ENCODE results near the gene SKIL.

Gene SKIL

GRCh38 chr3:170357176-170358041 lies at the start of gene SKIL:
Gene SKIL, plus strand, starts transcription at chr3:170357715. Its CDS starts 2,617 bp downstream, at chr3:170360332.
- POLR2A ChIA-PET: interaction anchor here (0.6 to 2.0 kb wide), 2 partner anchors 18 to 176 kb away, joined by 3 to 6 read pairs; partner anchors contain the start of gene PHC3
- CTCF ChIA-PET: interaction anchor here (0.8 to 1.9 kb wide), 13 partner anchors 8 to 454 kb away, joined by 3 to 7 read pairs (median 4); no protein-coding TSS in a partner anchor
- peak; percentile 18 for TF ChIP-seq CTCF (IDR thresholded peaks at IDR 0.05; ENCODE audit: control extremely low read depth, extremely low read depth, low read depth, missing control alignments)
- peak; percentile 89 for DNase-seq (ENCODE audit: extremely low spot score)

DNA sequence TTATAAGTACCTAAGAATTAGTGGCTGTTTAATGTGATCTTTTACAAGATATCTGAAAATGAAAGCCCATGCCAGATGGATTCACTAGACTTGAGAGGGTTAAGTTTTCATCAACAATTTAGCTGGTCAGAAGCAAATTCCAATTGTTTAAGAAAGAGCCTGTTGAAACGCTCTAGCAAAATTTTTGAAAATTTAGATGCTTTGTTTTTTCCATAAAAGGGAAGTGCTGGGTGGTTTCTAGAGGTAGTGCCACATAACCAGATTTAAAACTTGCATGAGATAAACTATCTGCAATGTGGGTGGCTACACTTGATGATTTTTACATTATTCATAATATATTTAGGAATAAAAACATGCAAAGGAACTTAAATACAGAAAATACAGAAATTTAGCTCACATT lies 48.5 kb upstream of the SKIL start:
- no peak for TF ChIP-seq CTCF (IDR thresholded peaks at IDR 0.05; ENCODE audit: control extremely low read depth, extremely low read depth, low read depth, missing control alignments)
- POLR2A ChIA-PET: no interaction called here
- CTCF ChIA-PET: interaction anchor here (0.9 to 3.8 kb wide), 11 partner anchors 9 to 105 kb away, joined by 3 to 19 read pairs (median 4); no protein-coding TSS in a partner anchor
- DNase-seq (ENCODE audit: extremely low spot score): no peak

DNA sequence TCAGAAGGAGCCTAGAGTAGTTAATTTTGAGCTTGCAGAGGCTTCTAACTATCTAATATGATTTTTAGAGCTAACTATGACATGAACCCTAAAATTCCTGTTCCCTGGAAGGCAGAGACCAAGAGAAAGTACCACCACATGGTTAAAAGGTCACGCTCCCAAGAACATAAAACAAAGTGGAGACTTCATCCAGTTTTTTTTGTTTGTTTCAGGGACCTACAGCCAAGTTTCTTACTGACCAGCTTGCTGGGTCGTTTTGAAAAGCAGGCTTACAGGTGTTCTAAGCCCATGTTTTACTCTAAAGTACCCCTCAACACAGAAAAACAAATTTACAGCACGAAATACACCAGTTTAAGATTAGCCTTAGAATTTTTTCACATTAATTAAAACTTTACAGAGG lies 39.6 kb upstream of the SKIL start:
- no peak for DNase-seq (ENCODE audit: extremely low spot score)
- TF ChIP-seq CTCF (IDR thresholded peaks at IDR 0.05; ENCODE audit: control extremely low read depth, extremely low read depth, low read depth, missing control alignments): no peak
- POLR2A ChIA-PET: interaction anchor here (0.6 kb wide), 1 partner anchor 841 kb away, joined by 3 read pairs; no protein-coding TSS in a partner anchor
- CTCF ChIA-PET: interaction anchor here (1.0 to 2.2 kb wide), 7 partner anchors 9 to 96 kb away, joined by 3 to 6 read pairs (median 4); no protein-coding TSS in a partner anchor

DNA sequence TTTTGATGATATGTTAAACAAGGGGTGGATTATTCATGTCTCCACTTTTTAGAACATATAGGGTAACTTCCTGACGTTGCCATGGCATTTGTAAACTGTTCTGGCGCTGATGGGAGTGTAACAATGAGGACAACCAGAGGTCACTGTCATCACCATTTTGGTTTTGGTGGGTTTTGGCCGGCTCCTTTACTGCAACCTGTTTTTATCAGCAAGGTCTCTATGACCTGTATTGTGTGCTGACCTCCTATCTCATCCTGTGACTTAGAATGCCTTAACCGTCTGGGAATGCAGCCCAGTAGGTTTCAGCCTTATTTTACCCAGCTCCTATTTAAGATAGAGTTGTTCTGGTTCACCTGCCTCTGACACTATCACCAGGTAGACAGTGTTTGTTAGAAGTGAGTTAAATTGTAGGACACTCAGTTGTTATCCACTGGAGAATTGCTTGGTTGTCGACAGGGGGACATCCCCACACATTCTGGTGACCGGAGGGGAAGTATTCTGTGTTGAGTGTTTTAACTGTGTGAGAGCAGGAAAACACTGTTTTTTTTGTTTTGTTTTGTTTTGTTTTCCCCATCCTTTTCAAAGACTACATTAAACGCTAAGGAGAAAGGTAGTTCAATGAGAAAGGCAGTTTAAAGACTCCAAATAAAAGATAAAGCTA lies 36.9 kb upstream of the SKIL start:
- ChIA-PET CTCF (interaction anchor here (0.7 to 1.7 kb wide), 4 partner anchors 8 to 93 kb away, joined by 3 to 4 read pairs (median 4); no protein-coding TSS in a partner anchor), POLR2A (no interaction called here)
- no peak for TF ChIP-seq CTCF (IDR thresholded peaks at IDR 0.05; ENCODE audit: control extremely low read depth, extremely low read depth, low read depth, missing control alignments)
- DNase-seq (ENCODE audit: extremely low spot score): no peak

DNA sequence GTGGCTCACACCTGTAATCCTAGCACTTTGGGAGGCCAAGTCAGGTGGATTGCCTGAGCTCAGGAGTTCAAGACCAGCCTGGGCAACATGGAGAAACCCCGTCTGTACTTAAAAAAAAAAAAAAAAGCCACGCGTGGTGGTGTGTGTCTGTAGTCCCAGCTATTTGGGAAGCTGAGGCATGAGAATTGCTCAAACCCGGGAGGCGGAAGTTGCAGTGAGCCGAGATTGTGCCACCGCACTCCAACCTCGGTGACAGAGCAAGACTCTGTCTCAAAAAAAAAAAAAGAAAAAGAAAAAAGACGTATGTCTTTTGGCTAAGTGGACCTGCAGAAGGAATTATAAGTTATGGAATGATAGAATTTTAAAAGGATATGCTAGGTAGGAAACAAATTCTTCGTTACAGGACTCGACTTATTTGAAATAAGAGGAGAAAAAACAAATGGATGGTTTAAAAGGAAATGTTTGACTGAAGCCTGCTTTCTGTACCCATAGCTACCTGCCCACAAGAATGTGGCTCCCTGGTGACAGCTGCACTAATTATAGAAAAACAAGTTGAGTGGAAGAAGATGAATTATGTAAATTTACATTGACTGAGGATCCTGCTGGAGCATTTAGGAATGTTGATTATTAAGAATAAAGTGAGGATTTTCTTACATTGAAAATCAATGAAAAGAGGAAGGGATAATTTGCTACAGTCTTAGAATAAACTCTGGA lies 36.0 kb upstream of the SKIL start:
- CTCF ChIA-PET: interaction anchor here (0.7 to 1.1 kb wide), 3 partner anchors 9 to 92 kb away, joined by 3 to 4 read pairs (median 3); no protein-coding TSS in a partner anchor
- no peak for TF ChIP-seq CTCF (IDR thresholded peaks at IDR 0.05; ENCODE audit: control extremely low read depth, extremely low read depth, low read depth, missing control alignments)
- POLR2A ChIA-PET: no interaction called here
- no peak for DNase-seq (ENCODE audit: extremely low spot score)

All from GM10248 (cell line).